Hematopoietic multipotent progenitor cell treated with erythropoietin and hydrocortisone succinate and interleukin-3 and kit ligand, for 15 days (in vitro differentiated cells): ENCODE measurements around the gene RTKN.
"Not testable (repeated sequence)": the region's sequence is repeated elsewhere in the genome, so short reads cannot be mapped to it uniquely, and the experiment has no call there.

ENCODE experiments used
- DNase-seq: peaks from one replicate; pipeline ENCODE4 v3.0.0-alpha.2; 2015; ENCODE audit warnings: low spot score

RTKN gene

GRCh38 chr2:74461187-74462053 is 19.7 kb upstream of the RTKN start:
- no peak for DNase-seq

- not testable (repeated sequence) for DNase-seq
These were observed 18.4 kb upstream of the RTKN start for GRCh38 chr2:74460187-74460586.

GRCh38 chr2:74459503-74460118 is 17.9 kb upstream of the RTKN start:
- DNase-seq, result not testable (repeated sequence)

GRCh38 chr2:74458938-74459363 is 17.2 kb upstream of the RTKN start:
- no peak for DNase-seq

GRCh38 chr2:74458132-74458937 is 16.6 kb upstream of the RTKN start, which contains the start of gene WBP1:
Gene WBP1 (plus strand): TSS chr2:74458438. CDS start chr2:74458603, 165 bp downstream.
- DNase-seq, result peak; percentile 99

- DNase-seq, result peak; percentile 34
These were observed 15.9 kb upstream of the RTKN start for GRCh38 chr2:74457549-74458131.

- DNase-seq, result no peak
These were observed 15.4 kb upstream of the RTKN start for GRCh38 chr2:74457129-74457548.

- peak; percentile 98 for DNase-seq
These were observed 13.1 kb upstream of the RTKN start, which contains the start of gene INO80B for GRCh38 chr2:74454654-74455511. Gene INO80B (plus strand): TSS chr2:74455087. CDS start chr2:74455117, 30 bp downstream.

GRCh38 chr2:74450570-74451190 is 8.9 kb upstream of the RTKN start:
- DNase-seq, result no peak

GRCh38 chr2:74448771-74449170 is 7.0 kb upstream of the RTKN start:
- DNase-seq, result no peak

GRCh38 chr2:74447230-74447999 is 5.7 kb upstream of the RTKN start:
- no peak for DNase-seq

GRCh38 chr2:74444498-74445318 is 3.0 kb upstream of the RTKN start:
- DNase-seq, result no peak

GRCh38 chr2:74442483-74443297 is 953 bp upstream of the RTKN start:
- DNase-seq, result not testable (repeated sequence)

GRCh38 chr2:74441170-74441689 is 507 bp downstream of the RTKN start:
- DNase-seq, result no peak

GRCh38 chr2:74440378-74441169 is 1.2 kb downstream of the RTKN start:
- no peak for DNase-seq

GRCh38 chr2:74439803-74440377 is 1.8 kb downstream of the RTKN start:
- DNase-seq, result no peak
